Cardiac muscle cell (in vitro differentiated cells and primary cell): ENCODE data around the gene CASP2. TPM values are rescaled to one million over a fixed set of nuclear protein-coding genes. Genes with fewer than 3 reads are reported as not detected.
A peak's percentile ranks its signal among the peaks of the same experiment; 100 is the strongest.

Experiments used
- DNase-seq, 2 donors: peaks; one replicate each; pipeline versions ENCODE4 v3.0.0 to v3.0.0-alpha.2; 2010 to 2017; ENCODE audit warnings: low read depth in 1 of 2, low spot score in 1 of 2
- H3K27ac ChIP-seq: fragments of 200-600 bp; sonication (generic); 2 replicates; pipeline ENCODE4 v1.5.1; 2016
- H3K27me3 ChIP-seq: fragments of 200-600 bp; sonication (generic); 2 replicates; pipeline ENCODE4 v1.6.0; 2016; ENCODE audit warnings: control low read depth
- H3K36me3 ChIP-seq: fragments of 200-600 bp; sonication (generic); 2 replicates; pipeline ENCODE4 v1.5.1; 2016; ENCODE audit warnings: control low read depth
- H3K4me1 ChIP-seq: fragments of 200-600 bp; sonication (generic); 2 replicates; pipeline ENCODE4 v1.8.1; 2017; ENCODE audit warnings: low read depth, mild to moderate bottlenecking, mixed run types
- H3K4me3 ChIP-seq: fragments of 200-600 bp; sonication (generic); 2 replicates; pipeline ENCODE4 v1.5.1; 2016; ENCODE audit warnings: mild to moderate bottlenecking
- H3K9me3 ChIP-seq: fragments of 200-600 bp; sonication (generic); 2 replicates; pipeline ENCODE4 v1.5.1; 2017; ENCODE audit warnings: low read depth, mild to moderate bottlenecking, control low read depth
- polyA plus RNA-seq: library from polyadenylated mRNA; unstranded; fragments of >200 nt; fragmentation: Nextera tagmentation; extraction: Ambion mirVana; gene quantifications from 2 replicates; pipeline ENCODE4 v1.2.1, GENCODE V29; 2016
- total RNA-seq: library from RNA; depleted of rRNA; stranded (reverse); fragments of >200 nt; gene quantifications from 2 replicates; pipeline ENCODE4 v1.2.3, GENCODE V29; 2016
- TF ChIP-seq, protein P1 (sequence below): IDR thresholded peaks from 2 replicates; pipeline ENCODE4 v1.5.1; 2012; ENCODE audit warnings: low read depth, mild to moderate bottlenecking, low read length

CASP2 gene
- total and polyA plus RNA-seq, 2 experiments from 2014 or later, result 8.9 to 11.1 TPM

GRCh38 chr7:143331179-143331801 lies 43.1 kb downstream of the CASP2 start:
- no peaks in the 10 kb centered on the region for H3K27me3 ChIP-seq
- H3K4me1 ChIP-seq, result no peaks in the 10 kb centered on the region
- H3K27ac ChIP-seq, result no peak overlapping the region
- H3K9me3 ChIP-seq, result no peaks in the 10 kb centered on the region
- peak in 1 of 2 donors; percentile 80 for DNase-seq
- no peaks in the 10 kb centered on the region for H3K36me3 ChIP-seq
- no peak overlapping the region for H3K4me3 ChIP-seq
- TF ChIP-seq, protein P1, sequence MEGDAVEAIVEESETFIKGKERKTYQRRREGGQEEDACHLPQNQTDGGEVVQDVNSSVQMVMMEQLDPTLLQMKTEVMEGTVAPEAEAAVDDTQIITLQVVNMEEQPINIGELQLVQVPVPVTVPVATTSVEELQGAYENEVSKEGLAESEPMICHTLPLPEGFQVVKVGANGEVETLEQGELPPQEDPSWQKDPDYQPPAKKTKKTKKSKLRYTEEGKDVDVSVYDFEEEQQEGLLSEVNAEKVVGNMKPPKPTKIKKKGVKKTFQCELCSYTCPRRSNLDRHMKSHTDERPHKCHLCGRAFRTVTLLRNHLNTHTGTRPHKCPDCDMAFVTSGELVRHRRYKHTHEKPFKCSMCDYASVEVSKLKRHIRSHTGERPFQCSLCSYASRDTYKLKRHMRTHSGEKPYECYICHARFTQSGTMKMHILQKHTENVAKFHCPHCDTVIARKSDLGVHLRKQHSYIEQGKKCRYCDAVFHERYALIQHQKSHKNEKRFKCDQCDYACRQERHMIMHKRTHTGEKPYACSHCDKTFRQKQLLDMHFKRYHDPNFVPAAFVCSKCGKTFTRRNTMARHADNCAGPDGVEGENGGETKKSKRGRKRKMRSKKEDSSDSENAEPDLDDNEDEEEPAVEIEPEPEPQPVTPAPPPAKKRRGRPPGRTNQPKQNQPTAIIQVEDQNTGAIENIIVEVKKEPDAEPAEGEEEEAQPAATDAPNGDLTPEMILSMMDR, result no peak

GRCh38 chr7:143334244-143334643 lies 46.1 kb downstream of the CASP2 start:
- Histone ChIP-seq H3K36me3 (no peaks in the 10 kb centered on the region), H3K9me3 (no peaks in the 10 kb centered on the region), H3K4me3 (no peak overlapping the region), H3K4me1 (no peaks in the 10 kb centered on the region), H3K27me3 (no peaks in the 10 kb centered on the region), H3K27ac (no peak overlapping the region)
- TF ChIP-seq, protein P1, result no peak
- no peak for DNase-seq

DNA sequence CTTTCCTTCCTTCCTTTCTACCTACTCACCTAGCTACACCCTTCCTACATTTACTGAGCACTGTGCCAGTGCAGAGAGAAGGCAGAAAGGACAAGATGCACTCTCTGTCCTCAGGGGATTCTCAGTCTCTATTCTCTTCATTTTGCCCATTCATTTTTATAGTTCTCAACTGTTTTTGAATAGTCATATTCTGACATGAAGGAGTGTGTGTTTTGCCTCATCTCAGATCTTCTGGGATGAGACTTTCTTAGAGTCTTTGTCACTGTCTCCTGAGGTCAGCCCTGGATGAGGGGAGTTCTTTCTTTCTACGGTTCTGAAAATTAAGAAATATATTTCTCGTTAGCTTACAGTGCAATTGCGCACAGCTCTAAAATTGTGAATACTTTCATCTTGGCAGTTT lies 49.1 kb downstream of the CASP2 start:
- TF ChIP-seq, protein P1, result no peak
- no peaks in the 10 kb centered on the region for H3K27me3 ChIP-seq
- no peaks in the 10 kb centered on the region for H3K36me3 ChIP-seq
- DNase-seq, result no peak
- H3K9me3 ChIP-seq, result no peaks in the 10 kb centered on the region
- H3K27ac ChIP-seq, result no peak overlapping the region
- H3K4me3 ChIP-seq, result no peak overlapping the region
- no peaks in the 10 kb centered on the region for H3K4me1 ChIP-seq

GRCh38 chr7:143341842-143342241 lies 53.7 kb downstream of the CASP2 start:
- peaks cover 23% of the 10 kb centered on the region for H3K27me3 ChIP-seq
- TF ChIP-seq, protein P1, result no peak
- no peaks in the 10 kb centered on the region for H3K36me3 ChIP-seq
- no peak overlapping the region for H3K4me3 ChIP-seq
- H3K4me1 ChIP-seq, result no peaks in the 10 kb centered on the region
- H3K27ac ChIP-seq, result no peak overlapping the region
- DNase-seq, result no peak
- no peaks in the 10 kb centered on the region for H3K9me3 ChIP-seq

DNA sequence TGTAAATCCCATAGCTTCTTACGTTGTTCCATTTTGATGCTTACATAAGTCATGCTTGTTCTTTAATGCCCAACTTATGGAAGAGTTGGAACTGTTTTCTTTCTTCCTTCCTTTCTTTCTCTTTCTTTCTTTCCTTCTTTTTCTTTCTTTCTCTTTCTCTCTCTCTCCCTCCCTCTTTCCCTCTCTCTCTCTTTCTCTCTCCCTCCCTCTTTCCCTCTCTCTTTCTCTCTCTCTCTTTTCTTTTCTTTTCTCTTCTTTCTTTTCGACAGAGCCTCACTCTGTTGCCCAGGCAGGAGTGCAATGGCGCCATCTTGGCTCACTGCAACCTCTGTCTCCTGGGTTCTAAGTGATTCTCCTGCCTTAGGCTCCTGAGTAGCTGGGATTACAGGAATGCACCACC lies 55.4 kb downstream of the CASP2 start:
- TF ChIP-seq, protein P1, result no peak
- Histone ChIP-seq H3K27me3 (peaks cover 23% of the 10 kb centered on the region), H3K36me3 (no peaks in the 10 kb centered on the region), H3K9me3 (no peaks in the 10 kb centered on the region), H3K4me1 (no peaks in the 10 kb centered on the region), H3K27ac (no peak overlapping the region), H3K4me3 (no peak overlapping the region)
- no peak for DNase-seq
